HepG2 (cell line): Measurements from ENCODE around the gene HBM. TPM values are rescaled to one million over a fixed set of nuclear protein-coding genes. Genes with fewer than 3 reads are reported as not detected.

Experiments used
- AFF4 ChIP-seq: sonication (generic); formaldehyde crosslinking; IDR thresholded peaks from 2 replicates; pipeline ENCODE4 v1.4.0; 2020; ENCODE audit warnings: missing genetic modification reagents
- BCL6 ChIP-seq: IDR thresholded peaks from 2 replicates; pipeline ENCODE4 v1.6.1; 2016; ENCODE audit warnings: missing genetic modification reagents, missing compliant biosample characterization
- CEBPG ChIP-seq: IDR thresholded peaks from 2 replicates; pipeline ENCODE4 v1.6.1; 2016
- ELF3 ChIP-seq: IDR thresholded peaks from 2 replicates; pipeline ENCODE4 v1.6.1; 2016; ENCODE audit warnings: missing genetic modification reagents, missing compliant biosample characterization
- FOXK2 ChIP-seq: fragments of 450-650 bp; IDR thresholded peaks from 2 replicates; pipeline ENCODE4 v1.6.1; 2016
- GATAD2A ChIP-seq: IDR thresholded peaks from 2 replicates; pipeline ENCODE4 v1.6.1; 2016
- HNF4A ChIP-seq: sonication (generic); formaldehyde crosslinking; IDR thresholded peaks from 2 replicates; pipeline ENCODE4 v1.4.0; 2020; ENCODE audit warnings: missing genetic modification reagents
- MEIS1 ChIP-seq: sonication (generic); formaldehyde crosslinking; IDR thresholded peaks from 2 replicates; pipeline ENCODE4 v1.9.0; 2021; ENCODE audit warnings: mild to moderate bottlenecking, missing genetic modification reagents, moderate library complexity, borderline replicate concordance
- NFE2 ChIP-seq: sonication (generic); formaldehyde crosslinking; IDR thresholded peaks from 2 replicates; pipeline ENCODE4 v1.4.0; 2020; ENCODE audit warnings: missing genetic modification reagents
- NFIC ChIP-seq: IDR thresholded peaks from 2 replicates; pipeline ENCODE4 v1.6.1; 2012; ENCODE audit warnings: mild to moderate bottlenecking, low read length, inconsistent platforms
- RBM39 ChIP-seq: fragments of 200-400 bp; formaldehyde crosslinking; IDR thresholded peaks from one replicate; pipeline ENCODE4 v1.6.1; 2018; ENCODE audit warnings: antibody characterized with exemption, mild to moderate bottlenecking, low read depth, low read length; ENCODE audit not compliant: poor library complexity, severe bottlenecking
- SATB2 ChIP-seq: sonication (generic); formaldehyde crosslinking; IDR thresholded peaks from 2 replicates; pipeline ENCODE4 v1.5.0; 2020; ENCODE audit warnings: missing genetic modification reagents
- TEAD3 ChIP-seq: optimal IDR thresholded peaks from 2 replicates; pipeline ENCODE3; 2016; ENCODE audit warnings: borderline replicate concordance
- TMF1 ChIP-seq: sonication (generic); formaldehyde crosslinking; IDR thresholded peaks from 2 replicates; pipeline ENCODE4 v1.8.1; 2022; ENCODE audit warnings: low read depth, missing genetic modification reagents
- YEATS4 ChIP-seq: sonication (generic); formaldehyde crosslinking; IDR thresholded peaks from 2 replicates; pipeline ENCODE4 v1.4.0; 2020; ENCODE audit warnings: missing genetic modification reagents, borderline replicate concordance
- ZBED4 ChIP-seq: sonication (generic); formaldehyde crosslinking; IDR thresholded peaks from 2 replicates; pipeline ENCODE4 v1.4.0; 2020; ENCODE audit warnings: missing genetic modification reagents, borderline replicate concordance
- ZNF281 ChIP-seq: sonication (generic); formaldehyde crosslinking; IDR thresholded peaks from 2 replicates; pipeline ENCODE4 v1.4.0; 2020; ENCODE audit warnings: missing genetic modification reagents, borderline replicate concordance
- ZNF446 ChIP-seq: sonication (generic); formaldehyde crosslinking; IDR thresholded peaks from 2 replicates; pipeline ENCODE4 v1.5.0; 2020; ENCODE audit warnings: mild to moderate bottlenecking, missing genetic modification reagents
- ZNF605 ChIP-seq: sonication (generic); formaldehyde crosslinking; IDR thresholded peaks from 2 replicates; pipeline ENCODE4 v1.8.0; 2022; ENCODE audit warnings: mild to moderate bottlenecking, missing genetic modification reagents
- ZNF644 ChIP-seq: IDR thresholded peaks from 2 replicates; pipeline ENCODE4 v1.6.1; 2016; ENCODE audit warnings: low read depth
- ZSCAN9 ChIP-seq: IDR thresholded peaks from 2 replicates; pipeline ENCODE4 v1.6.1; 2016; ENCODE audit warnings: borderline replicate concordance
- polyA plus RNA-seq, 8 experiments: library from polyadenylated mRNA; depleted of rRNA in 3 of 8; stranded (reverse) in 7 of 8; unstranded in 1 of 8; fragments of >200 nt; fragmentation: Illumina TruSeq in 4 of 8; extraction: Trizol in 4 of 8; gene quantifications; 2 replicates each; pipeline versions ENCODE4 v1.2.1 to v1.2.3, GENCODE V29; 2011 to 2016; ENCODE audit warnings: low read depth in 4 of 8, missing spikeins in 1 of 8, mixed read lengths in 1 of 8; ENCODE audit not compliant: insufficient read depth in 1 of 8
- total RNA-seq, 5 experiments: library from RNA; depleted of rRNA; stranded (reverse); fragments of >200 nt; fragmentation: Illumina TruSeq; extraction: Trizol; gene quantifications; 2 replicates each; pipeline ENCODE4 v1.2.3, GENCODE V29; 2016; ENCODE audit warnings: low read depth in 1 of 5

HBM gene
- total and polyA plus RNA-seq, 2 of the 13 experiments (the other 11 are each of a cell fraction or from before 2014, with no cell fraction given) = not detected

DNA sequence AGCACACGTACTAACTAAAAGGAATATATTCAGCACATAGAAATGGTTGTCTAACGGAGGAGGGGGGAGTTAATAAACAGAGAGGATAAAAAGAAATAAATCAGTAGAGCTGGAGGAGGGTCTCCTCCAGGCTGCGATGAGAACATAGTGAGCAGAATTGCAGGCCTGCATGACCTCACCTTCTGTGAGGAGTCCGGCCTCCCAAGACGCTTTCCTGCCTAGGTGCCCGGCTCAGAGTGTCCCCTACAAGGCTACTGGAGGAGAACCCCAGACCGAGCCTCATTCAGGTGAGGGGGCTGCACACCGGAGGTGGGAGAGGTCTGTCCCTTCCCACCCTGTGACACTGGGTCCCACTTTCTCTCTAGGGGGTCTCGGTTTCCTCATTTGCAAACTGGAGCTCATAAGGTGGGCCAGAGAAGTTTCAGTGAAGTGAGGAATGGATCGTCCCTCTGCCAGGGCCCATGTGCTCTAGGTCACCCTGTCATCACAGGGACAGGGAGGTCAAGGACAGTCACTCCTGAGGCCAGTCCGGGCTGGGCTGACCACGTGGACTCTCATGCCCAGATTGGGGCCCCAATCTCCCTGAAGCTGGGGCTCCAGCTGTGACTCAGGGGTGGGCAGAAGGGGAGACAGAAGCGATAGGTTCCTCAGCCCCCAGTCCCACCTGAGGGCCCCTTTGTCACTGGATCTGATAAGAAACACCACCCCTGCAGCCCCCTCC is 3.3 kb upstream of the HBM start (continued):
- TF ChIP-seq ZNF281 = no peak
- no peak for TF ChIP-seq ZNF446
- no peak for TF ChIP-seq MEIS1 (CRISPR knock-in tag)
- peak; percentile 58 for TF ChIP-seq GATAD2A (CRISPR knock-in tag)
- no peak for TF ChIP-seq NFIC
- TF ChIP-seq BCL6 (CRISPR knock-in tag) = no peak
- TF ChIP-seq ELF3 (CRISPR knock-in tag) = no peak
- TF ChIP-seq ZBED4 (CRISPR knock-in tag) = 0 out of 2 replicates have a peak, but pooled peaks have one; percentile 23
- TF ChIP-seq CEBPG (CRISPR knock-in tag) = no peak
- TF ChIP-seq FOXK2 = no peak
- TF ChIP-seq ZNF644 (CRISPR knock-in tag) = no peak
- TF ChIP-seq TMF1 (CRISPR knock-in tag) = no peak
- TF ChIP-seq ZNF605 (CRISPR knock-in tag) = no peak
- peak; percentile 60 for TF ChIP-seq HNF4A
- TF ChIP-seq TEAD3 (CRISPR knock-in tag) = no peak
- TF ChIP-seq ZSCAN9 (CRISPR knock-in tag) = no peak
- no peak for TF ChIP-seq SATB2 (CRISPR knock-in tag)
- no peak; the same call in 1 of the 2 replicates for TF ChIP-seq YEATS4
- no peak for TF ChIP-seq AFF4 (CRISPR knock-in tag)
- TF ChIP-seq NFE2 = no peak
- no peak for TF ChIP-seq RBM39
